Activated CD8-positive, alpha-beta memory T cell treated with anti-CD3 and anti-CD28 coated beads, Interleukin-2, amount 50 U/mL, for 24 hours (primary cell): ENCODE data around the gene TRIM10.
"Not testable (repeated sequence)": the region's sequence is repeated elsewhere in the genome, so short reads cannot be mapped to it uniquely, and the experiment has no call there.

Experiments used
- DNase-seq: peaks from one replicate; pipeline ENCODE4 v3.0.0-alpha.2; 2020; ENCODE audit errors: extremely low read depth

TRIM10 gene

DNA sequence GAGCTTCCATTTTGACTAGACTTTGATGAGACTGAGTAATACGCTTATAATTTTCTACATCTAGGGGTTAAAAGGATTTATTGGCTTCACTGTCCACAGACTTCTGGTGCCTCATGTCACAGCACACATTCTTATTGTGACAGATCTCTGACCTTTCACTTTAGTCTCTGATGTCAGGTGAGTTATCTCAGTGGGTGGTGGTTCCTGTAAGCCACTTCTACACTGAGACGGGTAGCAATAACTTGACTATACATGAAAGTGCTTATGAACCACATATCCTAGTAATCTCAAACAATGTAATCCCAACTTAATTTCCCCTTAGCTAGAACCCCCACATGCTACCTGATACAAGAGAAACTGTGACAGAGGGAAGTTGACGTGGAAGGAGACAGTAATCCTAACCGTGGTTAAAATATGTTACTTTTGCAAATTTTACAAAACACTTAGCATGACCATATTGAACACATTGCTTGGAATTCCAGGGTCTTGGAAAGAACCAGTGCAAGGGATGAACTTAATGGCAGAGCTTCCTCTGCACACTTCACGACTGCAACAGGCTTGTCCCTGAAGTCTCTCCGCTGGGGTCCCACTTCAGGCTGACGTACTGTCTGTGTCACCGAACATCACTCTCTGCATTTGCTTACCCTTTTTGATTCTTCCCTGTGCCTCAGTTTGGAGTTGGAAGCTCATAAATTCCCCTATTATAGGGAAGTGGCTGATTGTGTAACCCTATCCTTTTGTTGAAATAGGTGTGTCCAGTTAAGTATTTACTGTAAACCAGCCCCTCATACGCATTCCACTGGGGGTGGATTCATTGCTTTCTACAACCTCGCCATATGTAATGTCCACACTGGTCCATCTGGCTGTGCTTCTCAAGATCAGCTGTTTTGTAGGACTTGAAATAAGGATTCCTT lies 31.5 kb downstream of the TRIM10 start:
- DNase-seq: no peak

DNA sequence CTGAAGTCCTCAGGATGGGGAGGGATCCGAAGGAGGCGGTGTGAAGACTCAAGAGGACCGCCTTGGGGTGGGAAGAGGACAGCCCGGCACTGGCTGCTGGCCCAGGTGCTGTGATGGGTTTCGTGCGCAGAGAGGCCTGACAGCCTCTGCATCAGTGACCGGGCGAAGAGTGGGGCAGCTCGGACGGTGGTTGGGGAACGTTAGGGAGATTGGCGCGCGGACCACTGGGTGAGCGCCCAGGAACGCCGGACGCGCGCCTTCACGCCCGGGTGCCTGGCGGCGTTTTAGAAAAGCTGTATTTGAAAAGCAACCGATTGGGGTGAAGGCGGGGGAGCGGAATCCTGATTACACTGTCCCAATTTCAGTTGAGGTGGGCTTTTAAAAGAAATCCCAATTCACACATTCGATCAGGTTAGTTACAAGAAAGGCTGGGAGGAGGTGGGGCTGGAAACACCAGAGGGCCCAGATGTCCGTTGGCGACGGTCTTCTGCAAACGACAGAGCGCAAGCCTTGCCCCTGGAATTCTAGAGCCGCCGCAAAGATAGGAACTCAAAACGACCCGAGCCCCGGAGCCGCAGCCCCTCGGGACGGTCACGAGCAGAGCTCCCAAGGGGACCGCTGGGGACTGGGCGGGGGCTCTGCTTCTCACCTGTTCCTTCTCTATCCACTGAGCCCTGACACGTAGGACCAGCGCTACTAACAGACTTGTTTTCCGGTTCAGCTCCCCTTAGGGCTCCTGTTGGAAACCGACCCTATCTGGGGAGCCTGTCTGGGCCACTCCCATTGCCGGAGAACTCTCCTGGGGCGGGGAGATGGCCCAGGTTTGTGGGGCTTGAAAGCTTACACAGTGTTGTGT lies 33.5 kb downstream of the TRIM10 start:
- DNase-seq: no peak

DNA sequence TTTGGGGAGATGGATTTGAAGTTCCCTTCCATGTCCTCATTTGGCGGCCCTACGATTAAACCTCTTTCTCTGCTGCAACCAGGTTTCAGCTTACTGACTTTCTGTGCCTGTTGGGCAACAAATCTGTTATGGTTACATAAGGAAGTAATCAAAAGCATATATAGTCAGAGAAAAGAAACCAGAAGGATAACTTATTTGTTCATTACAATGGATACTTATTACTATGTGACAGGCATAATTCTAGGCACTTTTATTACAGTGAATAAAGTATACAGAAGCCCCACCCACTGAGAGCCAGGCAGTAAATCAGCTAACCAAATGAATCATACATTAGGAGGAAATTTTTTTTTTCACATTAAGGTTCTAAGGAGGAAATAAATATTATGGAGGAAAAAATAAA lies 38.5 kb downstream of the TRIM10 start:
- DNase-seq: no peak

DNA sequence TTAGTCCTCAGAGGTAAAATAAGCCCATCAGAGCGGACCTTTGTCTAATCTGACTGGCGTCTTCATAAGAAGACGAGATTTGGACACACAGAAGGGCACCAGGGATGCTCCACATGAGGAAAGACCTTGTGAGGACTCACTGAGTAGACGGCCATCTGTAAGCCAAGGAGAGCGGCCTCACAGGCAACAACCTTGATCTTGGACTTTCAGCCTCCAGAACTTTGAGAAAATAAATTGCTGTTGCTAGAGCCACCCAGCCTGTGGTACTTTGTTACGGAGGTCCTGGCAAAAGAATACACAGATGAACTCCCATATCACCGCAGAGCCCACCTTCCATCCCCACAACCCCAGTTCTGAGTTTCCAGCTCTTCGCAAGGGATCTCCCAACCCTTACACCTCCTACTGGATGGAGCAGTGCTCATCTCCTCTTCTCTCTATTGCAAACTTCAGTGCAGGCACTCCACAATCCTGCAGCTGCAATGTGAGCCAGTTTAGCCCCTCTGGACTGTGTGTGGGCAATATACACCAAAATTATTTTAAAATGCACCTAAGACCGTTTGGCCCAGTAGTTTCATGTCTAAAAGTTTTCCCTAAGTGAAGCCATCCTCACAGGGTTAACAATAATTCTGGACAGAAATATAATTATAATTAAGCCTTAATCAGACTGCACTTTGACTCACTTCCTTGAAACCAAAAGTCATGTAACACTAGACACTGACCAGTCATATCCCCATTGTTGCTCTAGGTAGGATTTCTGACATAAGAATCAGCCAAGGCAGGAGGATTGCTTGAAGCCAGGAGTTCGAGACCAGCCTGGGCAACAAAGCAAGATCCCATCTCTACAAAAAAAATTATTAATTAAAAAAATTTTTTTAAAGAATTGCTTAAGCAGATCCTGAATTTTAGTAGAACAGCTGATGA lies 39.3 kb downstream of the TRIM10 start:
- DNase-seq: no peak

DNA sequence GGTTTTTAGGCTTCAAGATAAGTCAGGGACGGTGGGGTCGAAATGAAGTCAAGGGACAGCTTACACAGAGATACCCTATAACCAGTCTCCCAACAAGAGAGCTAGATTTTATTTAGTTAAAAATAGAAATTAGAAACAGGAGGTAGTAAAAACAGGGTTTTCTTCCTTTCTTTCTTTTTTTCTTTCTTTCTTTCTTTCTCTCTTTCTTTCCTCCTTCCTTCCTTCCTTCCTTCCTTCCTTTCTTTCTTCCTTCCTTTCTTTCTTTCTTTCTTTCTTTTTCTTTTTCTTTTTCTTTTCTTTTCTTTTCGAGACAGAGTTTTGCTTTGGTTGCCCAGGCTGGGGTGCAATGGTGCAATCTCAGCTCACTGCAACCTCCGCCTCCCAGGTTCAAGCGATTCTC lies 42.3 kb downstream of the TRIM10 start:
- not testable (repeated sequence) for DNase-seq

DNA sequence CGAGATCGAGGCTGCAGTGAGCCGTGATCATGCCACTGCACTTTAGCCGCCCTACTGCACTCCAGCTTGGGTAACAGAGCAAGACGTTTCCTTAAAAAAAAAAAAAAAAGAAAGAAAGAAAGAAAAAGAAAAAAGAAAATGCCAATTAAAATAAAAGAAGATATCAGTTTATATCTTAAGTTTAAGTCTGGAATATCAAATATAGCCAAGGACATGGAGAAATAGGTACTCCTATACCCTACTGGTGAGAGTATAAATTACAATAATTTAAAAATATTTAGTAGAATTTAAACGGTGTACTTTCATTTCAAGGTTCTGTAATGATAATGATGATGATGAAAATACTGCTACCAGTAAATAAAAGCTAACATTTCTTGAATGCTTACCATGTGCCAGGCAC lies 44.3 kb downstream of the TRIM10 start:
- DNase-seq: no peak

DNA sequence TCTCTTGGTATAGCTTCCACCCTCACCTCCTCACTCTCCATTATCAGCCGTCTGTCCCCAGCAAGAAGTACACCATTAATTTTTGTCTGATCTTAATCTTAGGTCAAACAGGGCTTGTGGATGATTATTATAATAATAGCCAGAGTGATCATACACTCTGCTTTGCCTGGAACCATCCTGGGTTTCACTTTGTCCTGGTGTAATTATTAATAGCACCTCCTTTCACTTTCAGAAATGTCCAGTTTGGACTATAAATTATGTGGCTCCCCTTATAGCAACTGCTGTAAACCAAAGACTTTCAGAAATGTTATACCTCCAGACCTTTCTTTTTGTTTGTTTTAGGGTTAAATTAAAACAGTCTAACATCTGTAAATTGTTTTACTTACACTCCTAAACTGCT lies 47.2 kb downstream of the TRIM10 start:
- DNase-seq: no peak

DNA sequence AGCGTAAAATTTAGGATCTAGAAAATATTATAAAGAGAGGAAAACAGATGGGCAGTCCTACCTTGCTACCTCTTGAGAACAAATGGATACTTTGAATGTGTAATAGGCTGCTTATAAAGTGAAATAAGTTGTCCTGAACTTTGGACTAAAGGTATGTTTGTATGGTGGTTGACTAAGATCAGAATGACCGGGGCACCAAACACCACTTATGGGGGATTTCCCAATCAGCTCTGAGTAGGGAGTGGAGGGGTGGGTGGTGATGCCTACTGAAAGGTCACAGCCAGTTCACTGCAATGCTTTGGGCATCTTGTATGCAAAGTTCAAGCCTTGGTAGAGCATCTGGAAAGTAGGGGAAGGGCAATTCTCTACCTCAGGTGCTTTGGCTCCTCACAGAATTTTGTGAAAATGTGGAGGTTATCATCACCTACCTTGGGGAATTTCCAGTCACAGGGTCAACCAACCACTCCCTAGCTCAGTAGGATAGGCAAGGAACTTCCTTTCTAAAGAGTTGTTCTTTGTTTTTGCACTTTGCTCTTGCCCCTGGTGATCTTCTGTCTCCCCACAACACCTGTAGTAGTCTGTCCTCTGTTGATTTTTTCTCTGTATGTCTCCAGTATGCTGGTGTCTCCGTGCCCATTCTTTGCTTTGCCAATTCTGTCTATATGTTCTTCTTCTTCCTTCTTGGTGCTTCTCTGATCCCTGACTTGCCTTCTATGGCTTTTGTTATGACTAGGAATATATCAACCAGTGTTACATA lies 47.8 kb downstream of the TRIM10 start, which contains the start of gene TRIM31:
TRIM31 (minus strand) TSS at position 88 of the 757 bp plus-strand sequence. CDS start 285 bp downstream, outside the sequence.
- no peak for DNase-seq

DNA sequence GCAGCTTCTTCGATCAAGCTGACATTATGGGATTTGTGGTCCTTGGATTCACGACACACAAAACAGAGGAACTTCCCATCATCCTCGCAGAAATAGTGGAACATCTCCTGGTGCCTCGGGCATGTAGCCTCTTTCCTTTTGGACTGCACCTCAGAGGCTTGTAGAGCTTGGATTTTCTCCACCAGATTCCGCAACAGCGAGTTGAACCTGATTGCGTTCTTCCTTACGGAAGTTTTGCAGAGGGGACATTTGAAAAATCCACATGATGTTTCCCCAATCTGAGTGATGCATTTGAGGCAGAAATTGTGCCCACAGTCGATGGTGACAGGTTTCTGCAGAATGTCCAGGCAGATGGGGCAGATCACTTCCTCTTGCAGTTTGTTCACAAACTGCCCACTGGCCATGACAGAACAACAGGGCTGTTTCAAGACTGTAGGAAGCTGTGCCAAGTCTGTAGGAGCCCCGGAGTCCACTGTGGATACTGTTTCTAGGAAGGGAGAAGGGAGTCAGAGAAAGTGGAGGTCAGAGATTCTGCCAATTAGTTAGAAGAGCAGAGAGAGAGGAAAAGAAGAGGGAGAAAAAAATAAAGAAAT lies 48.5 kb downstream of the TRIM10 start:
- no peak for DNase-seq

DNA sequence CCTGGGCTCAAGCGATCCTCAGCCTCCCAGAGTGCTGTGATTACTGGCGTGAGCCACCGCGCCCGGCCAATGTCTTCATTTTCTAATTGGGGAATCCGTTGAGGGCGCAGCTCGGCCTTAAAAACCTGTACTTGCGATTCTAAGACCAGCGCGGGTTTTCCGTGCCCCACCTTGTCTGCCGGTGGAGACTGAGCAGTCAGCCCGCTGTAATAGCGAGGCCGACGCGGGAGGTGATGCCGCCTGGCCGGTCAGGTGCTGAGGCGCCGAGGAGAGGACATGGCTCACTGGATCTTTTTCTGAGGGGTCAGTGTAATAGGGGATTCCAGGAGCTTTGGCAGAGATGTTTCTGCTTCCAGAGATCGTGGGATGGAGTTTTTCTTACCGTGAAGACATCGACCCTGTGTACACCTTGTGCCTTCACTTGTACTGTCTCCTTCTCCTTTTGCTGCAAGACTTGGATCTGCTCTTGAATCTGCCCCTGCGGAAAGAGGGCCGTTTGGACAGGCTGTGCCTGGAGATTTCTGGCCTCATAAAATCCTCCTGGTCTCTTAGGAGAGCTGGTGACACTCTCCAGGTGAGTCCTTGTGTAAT lies 49.6 kb downstream of the TRIM10 start:
- no peak for DNase-seq

DNA sequence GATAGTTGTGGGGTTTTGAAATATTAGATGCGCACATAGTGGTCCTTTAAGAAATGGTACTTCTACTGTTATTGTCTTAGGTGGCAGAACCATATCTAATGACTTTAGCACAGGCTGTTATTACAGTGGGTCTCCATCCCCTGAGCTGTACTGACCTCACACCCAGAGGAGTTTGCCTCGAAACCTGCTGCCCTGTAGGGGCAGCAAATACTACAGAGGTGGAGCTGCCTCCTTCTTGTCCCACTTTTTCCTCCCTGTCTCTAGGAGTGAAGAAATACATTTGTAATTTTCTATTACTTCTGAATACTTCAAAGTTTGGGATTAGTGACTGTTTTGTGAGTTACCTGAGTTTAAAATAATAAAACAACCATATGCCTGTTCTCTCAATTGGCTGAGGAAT lies 56.4 kb downstream of the TRIM10 start:
- DNase-seq: no peak

DNA sequence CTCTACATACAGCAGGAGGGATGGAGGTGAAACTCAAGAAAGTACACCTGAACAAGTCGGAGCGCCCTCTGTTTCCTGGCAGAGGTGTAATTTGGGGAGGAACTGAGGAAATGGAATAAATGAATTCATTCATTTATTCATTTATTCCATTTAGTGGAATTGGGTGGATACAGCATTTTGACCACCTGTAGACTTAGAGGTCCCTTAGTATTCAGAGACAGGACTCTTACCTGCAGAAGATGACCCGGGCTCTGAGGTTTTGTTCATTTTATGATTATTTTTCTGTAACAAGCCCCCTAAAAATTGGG lies 57.2 kb downstream of the TRIM10 start:
- DNase-seq: no peak

DNA sequence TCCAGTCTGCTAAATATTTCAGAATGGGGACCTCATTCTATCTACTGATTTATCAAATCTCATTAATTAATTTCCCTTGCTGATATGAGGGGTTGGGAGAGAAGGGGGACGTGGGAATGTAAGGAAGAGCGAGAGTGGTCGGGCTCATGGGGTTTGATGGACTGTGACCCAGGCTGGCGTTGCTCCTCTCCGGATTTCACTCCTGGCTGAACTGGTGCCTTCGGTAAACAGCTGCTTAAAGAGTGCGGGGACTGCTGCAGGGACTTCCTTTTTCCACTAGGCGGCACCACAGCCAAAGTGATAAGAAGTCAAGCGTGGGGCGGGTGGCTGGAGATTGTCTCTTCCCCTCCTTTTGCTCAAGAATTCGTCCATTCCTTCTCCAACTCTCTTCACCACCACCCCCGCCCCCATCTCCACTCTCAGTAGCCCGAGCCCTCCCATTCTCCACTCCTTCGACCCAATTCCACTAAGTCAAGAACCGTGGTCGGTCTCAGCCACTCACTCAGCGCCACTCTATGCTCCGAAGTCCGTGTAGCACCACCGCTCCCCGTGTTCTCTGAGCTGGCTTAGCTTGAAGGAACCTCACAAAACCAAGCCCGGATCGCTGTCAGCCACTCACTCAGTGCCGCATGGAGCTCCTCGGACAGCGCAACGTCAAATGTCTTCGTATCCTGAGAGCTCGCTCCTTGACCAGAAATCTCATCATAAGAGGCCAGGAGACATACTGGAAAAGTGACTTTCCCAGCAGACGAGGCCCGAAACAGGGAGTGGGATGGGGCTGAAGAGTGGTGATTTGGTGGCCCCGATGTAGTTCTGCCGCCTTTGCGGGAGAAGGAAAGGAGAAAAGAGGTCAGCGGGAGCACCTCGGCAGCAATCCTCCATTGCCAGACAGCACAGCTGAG lies 57.8 kb downstream of the TRIM10 start:
- DNase-seq: peak; percentile 49

DNA sequence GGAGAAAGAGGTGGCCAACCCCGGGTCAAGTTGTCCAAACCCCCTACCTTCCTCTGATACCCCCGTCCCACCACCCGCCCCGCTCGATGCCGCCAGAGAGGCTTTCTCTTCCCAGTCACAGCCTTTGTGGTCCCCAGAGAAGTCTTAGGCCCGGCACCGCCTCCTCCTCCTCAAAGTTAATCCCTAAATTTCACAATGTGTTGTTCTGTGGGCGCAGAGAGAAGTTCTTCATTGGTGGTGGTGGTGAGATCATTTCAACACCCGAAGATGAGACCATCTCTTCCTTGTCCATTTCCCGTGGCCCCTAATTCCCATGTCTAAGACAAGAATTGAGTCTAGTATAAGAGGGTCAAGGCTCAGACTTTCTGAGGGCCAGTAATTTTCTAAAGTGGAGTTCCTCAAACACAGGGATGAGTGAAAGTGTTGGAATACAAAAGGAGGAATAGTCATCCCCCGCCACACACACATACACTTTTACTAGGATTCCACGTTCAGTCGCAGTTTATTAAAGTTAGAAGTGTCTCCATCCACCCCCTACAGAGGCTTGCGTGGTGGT lies 58.5 kb downstream of the TRIM10 start:
- no peak for DNase-seq
